HepG2 (cell line): ENCODE results near the gene TNFAIP8L1. TPM values are rescaled to one million over a fixed set of nuclear protein-coding genes. Genes with fewer than 3 reads are reported as not detected.

ENCODE experiments used
- ATAC-seq: fragments of 200-7000 bp; cut with Tn5 transposase; 3 replicates; pipeline ENCODE4 v1.9.1; 2020; ENCODE audit warnings: mild to moderate bottlenecking, moderate library complexity
- BruUV-seq: library from RNA; stranded (reverse); fragments of 400-500 nt; replicated peaks from 2 replicates; lab custom pipeline; 2021; lab: Mats Ljungman, UMichigan
- CTCF ChIA-PET: fragments of 300-600 bp; formaldehyde crosslinking; extraction: SDS; loops from one replicate; lab custom pipeline; 2021; ENCODE audit warnings: low total read pairs, inconsistent platforms, low intra/inter-chr PET ratio; lab: Yijun Ruan, JAX
- POLR2A ChIA-PET: fragments of 350-600 bp; sonication (Branson Sonifier 250); formaldehyde crosslinking; loops from one replicate; lab custom pipeline; 2020; ENCODE audit warnings: antibody characterized with exemption, inconsistent platforms; lab: Yijun Ruan, JAX
- DNase-seq: peaks from one replicate; pipeline ENCODE4 v3.0.0-alpha.2; 2015; ENCODE audit warnings: low spot score
- FAIRE-seq: peaks from 3 replicates; lab custom pipeline; 2011; peaks lifted over from hg19 to GRCh38; lab: Jason Lieb, UNC
- H2AFZ ChIP-seq: one replicate; pipeline ENCODE4 v1.6.1; 2011; ENCODE audit warnings: low read length, inconsistent platforms
- H3K27ac ChIP-seq: fragments of 300-600 bp; 3 replicates; pipeline ENCODE4 v1.8.0; 2011; ENCODE audit warnings: mixed run types, mild to moderate bottlenecking, mixed read lengths, low read length, inconsistent platforms; ENCODE audit not compliant: insufficient read depth; ENCODE audit errors: extremely low read length
- H3K27me3 ChIP-seq, 2 experiments: fragments of 200-600 bp in 1 of 2; 2 replicates in 1 of 2; 3 replicates in 1 of 2; pipeline versions ENCODE4 v1.6.0 to v1.8.0; 2011; ENCODE audit warnings: low read length in 2 of 2, mild to moderate bottlenecking in 2 of 2, moderate library complexity in 2 of 2, inconsistent platforms in 1 of 2; ENCODE audit not compliant: insufficient read depth in 2 of 2, control insufficient read depth in 1 of 2
- H3K36me3 ChIP-seq, 2 experiments: fragments of 200-600 bp in 1 of 2; replicated peaks in 1 of 2; 2 replicates in 1 of 2; 3 replicates in 1 of 2; pipeline versions ENCODE4 v1.5.1 to v1.8.0; 2011; ENCODE audit warnings: low read length in 2 of 2, inconsistent platforms in 1 of 2; ENCODE audit not compliant: insufficient read depth in 2 of 2, control insufficient read depth in 1 of 2
- H3K4me1 ChIP-seq: 2 replicates; pipeline ENCODE4 v1.5.1; 2012; ENCODE audit warnings: low read length, inconsistent platforms; ENCODE audit not compliant: insufficient read depth
- H3K4me2 ChIP-seq: 2 replicates; pipeline ENCODE4 v1.6.0; 2011; ENCODE audit warnings: low read depth, low read length, inconsistent platforms
- H3K4me3 ChIP-seq, 3 experiments: fragments of 200-600 bp in 1 of 3; sonication (generic), shearing (Covaris generic) in 1 of 3; replicated peaks in 1 of 3; 2 replicates each; pipeline ENCODE4 v1.5.1; 2011 to 2016; ENCODE audit warnings: low read length in 3 of 3, inconsistent platforms in 2 of 3, low read depth in 2 of 3, mild to moderate bottlenecking in 2 of 3, control low read depth in 1 of 3, mixed read lengths in 1 of 3; ENCODE audit not compliant: insufficient read depth in 1 of 3
- H3K79me2 ChIP-seq: one replicate; pipeline ENCODE4 v1.6.1; 2011; ENCODE audit warnings: low read length, inconsistent platforms; ENCODE audit not compliant: insufficient read depth
- H3K9ac ChIP-seq: 2 replicates; pipeline ENCODE4 v1.6.0; 2011; ENCODE audit warnings: mild to moderate bottlenecking, low read depth, low read length, inconsistent platforms; ENCODE audit not compliant: insufficient read depth
- H3K9me3 ChIP-seq: 2 replicates; pipeline ENCODE4 v1.5.1; 2012; ENCODE audit warnings: mild to moderate bottlenecking, low read length
- H4K20me1 ChIP-seq: 2 replicates; pipeline ENCODE4 v1.6.0; 2011; ENCODE audit warnings: inconsistent platforms, mild to moderate bottlenecking, low read length, moderate library complexity; ENCODE audit not compliant: insufficient read depth
- MNT ChIP-seq: fragments of 450-650 bp; IDR thresholded peaks from 2 replicates; pipeline ENCODE4 v1.6.1; 2016
- ZMYM3 ChIP-seq: sonication (generic); formaldehyde crosslinking; IDR thresholded peaks from 2 replicates; pipeline ENCODE4 v1.5.1; 2020; ENCODE audit warnings: mild to moderate bottlenecking, missing genetic modification reagents
- ZNF367 ChIP-seq: sonication (generic); formaldehyde crosslinking; IDR thresholded peaks from 2 replicates; pipeline ENCODE4 v1.4.0; 2020; ENCODE audit warnings: missing genetic modification reagents, borderline replicate concordance
- ZNF629 ChIP-seq: sonication (generic); formaldehyde crosslinking; conservative IDR thresholded peaks from 2 replicates; pipeline ENCODE4 v1.5.0; 2020; ENCODE audit warnings: missing genetic modification reagents
- WGBS: methylation state at CpG from one replicate; pipeline ENCODE4 v1.1.6; 2017; ENCODE audit warnings: low lambda C conversion rate; 5-methylcytosine and 5-hydroxymethylcytosine counted together
- in situ Hi-C: cut with HindIII; loops from 2 replicates; pipeline ENCODE4 v1.10.0; 2017; ENCODE audit warnings: low pct_unique_long_range_greater_than_20kb; ENCODE audit not compliant: extremely low pct_ligation_motif_present
- intact Hi-C: fragments of 100-400 bp; cut with micrococcal nuclease; formaldehyde crosslinking; loops from one replicate; pipeline ENCODE4 v1.10.0; 2022; ENCODE audit not compliant: unreplicated experiment
- polyA plus RNA-seq, 8 experiments: library from polyadenylated mRNA; depleted of rRNA in 3 of 8; stranded (reverse) in 7 of 8; unstranded in 1 of 8; fragments of >200 nt; fragmentation: Illumina TruSeq in 4 of 8; extraction: Trizol in 4 of 8; gene quantifications; 2 replicates each; pipeline versions ENCODE4 v1.2.1 to v1.2.3, GENCODE V29; 2011 to 2016; ENCODE audit warnings: low read depth in 4 of 8, missing spikeins in 1 of 8, mixed read lengths in 1 of 8; ENCODE audit not compliant: insufficient read depth in 1 of 8
- total RNA-seq, 5 experiments: library from RNA; depleted of rRNA; stranded (reverse); fragments of >200 nt; fragmentation: Illumina TruSeq; extraction: Trizol; gene quantifications; 2 replicates each; pipeline ENCODE4 v1.2.3, GENCODE V29; 2016; ENCODE audit warnings: low read depth in 1 of 5
- TF ChIP-seq, protein P1 (sequence below): sonication (generic); formaldehyde crosslinking; IDR thresholded peaks from 2 replicates; pipeline ENCODE4 v1.9.0; 2021; ENCODE audit warnings: missing genetic modification reagents, mild to moderate bottlenecking, borderline replicate concordance

TNFAIP8L1 gene
- total and polyA plus RNA-seq, 2 of the 13 experiments (the other 11 are each of a cell fraction or from before 2014, with no cell fraction given): 13.4 to 21.4 TPM

- H3K36me3 ChIP-seq: no peaks in the 10 kb centered on the region
- WGBS: 8% methylated on average over 4 of the region's 6 CpGs
- no peaks in the 10 kb centered on the region for H4K20me1 ChIP-seq
- H3K4me2 ChIP-seq: no peak overlapping the region
- no peaks in the 10 kb centered on the region for H3K79me2 ChIP-seq
- no peaks in the 10 kb centered on the region for H3K9me3 ChIP-seq
- no peak for ATAC-seq
- peaks cover 14% of the 10 kb centered on the region for H3K4me1 ChIP-seq
- in situ Hi-C loops: no loop called here
- H3K9ac ChIP-seq: no peak overlapping the region
- H2AFZ ChIP-seq: no peak overlapping the region
- BruUV-seq: no TSS peak
- no peak overlapping the region for H3K4me3 ChIP-seq
- no peaks in the 10 kb centered on the region; a peak in 1 of 5 replicates for H3K27me3 ChIP-seq
- TF ChIP-seq, protein P1, sequence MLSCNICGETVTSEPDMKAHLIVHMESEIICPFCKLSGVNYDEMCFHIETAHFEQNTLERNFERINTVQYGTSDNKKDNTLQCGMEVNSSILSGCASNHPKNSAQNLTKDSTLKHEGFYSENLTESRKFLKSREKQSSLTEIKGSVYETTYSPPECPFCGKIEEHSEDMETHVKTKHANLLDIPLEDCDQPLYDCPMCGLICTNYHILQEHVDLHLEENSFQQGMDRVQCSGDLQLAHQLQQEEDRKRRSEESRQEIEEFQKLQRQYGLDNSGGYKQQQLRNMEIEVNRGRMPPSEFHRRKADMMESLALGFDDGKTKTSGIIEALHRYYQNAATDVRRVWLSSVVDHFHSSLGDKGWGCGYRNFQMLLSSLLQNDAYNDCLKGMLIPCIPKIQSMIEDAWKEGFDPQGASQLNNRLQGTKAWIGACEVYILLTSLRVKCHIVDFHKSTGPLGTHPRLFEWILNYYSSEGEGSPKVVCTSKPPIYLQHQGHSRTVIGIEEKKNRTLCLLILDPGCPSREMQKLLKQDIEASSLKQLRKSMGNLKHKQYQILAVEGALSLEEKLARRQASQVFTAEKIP (CRISPR knock-in tag): no peak
- TF ChIP-seq ZMYM3 (CRISPR knock-in tag): peak; percentile 70
- TF ChIP-seq ZNF629 (CRISPR knock-in tag): peak; percentile 79
- peak; percentile 65 for TF ChIP-seq MNT
- no peak for TF ChIP-seq ZNF367 (CRISPR knock-in tag)
- no peak overlapping the region for H3K27ac ChIP-seq
- ChIA-PET POLR2A (no interaction called here), CTCF (no interaction called here)
- no peak for DNase-seq
- intact Hi-C loops: no loop called here
- FAIRE-seq: no peak
Observed at GRCh38 chr19:4604912-4605311, 34.4 kb upstream of the TNFAIP8L1 start.
